SK-N-SH (cell line): ENCODE results near the gene TAF6L. TPM values are rescaled to one million over a fixed set of nuclear protein-coding genes. Genes with fewer than 3 reads are reported as not detected.

ENCODE experiments used
- CTCF ChIA-PET: fragments of 300-600, 350-600 bp; formaldehyde crosslinking; extraction: SDS; loops from one replicate; lab custom pipeline; 2021; lab: Yijun Ruan, JAX
- POLR2A ChIA-PET: fragments of 350-600 bp; sonication (Branson Sonifier 250); formaldehyde crosslinking; extraction: SDS; loops from one replicate; lab custom pipeline; 2020; ENCODE audit warnings: antibody characterized with exemption, inconsistent platforms; lab: Yijun Ruan, JAX
- DNase-seq: peaks from one replicate; pipeline ENCODE4 v3.0.0; 2012
- H2AFZ ChIP-seq: fragments of 200-600 bp; sonication (generic); 2 replicates; pipeline ENCODE4 v1.8.1; 2016; ENCODE audit warnings: antibody characterized with exemption, mild to moderate bottlenecking, low read depth
- H3F3A ChIP-seq: fragments of 200-600 bp; sonication (generic); replicated peaks from 2 replicates; pipeline ENCODE3; 2016; ENCODE audit warnings: antibody characterized with exemption, mild to moderate bottlenecking; ENCODE audit not compliant: insufficient read depth
- H3K27ac ChIP-seq, 2 experiments: fragments of 200-500 bp in 1 of 2; fragments of 200-600 bp in 1 of 2; sonication (Bioruptor generic) in 1 of 2; sonication (generic), shearing (Covaris generic) in 1 of 2; 2 replicates each; pipeline versions ENCODE4 v1.5.1 to v1.6.1; 2014 to 2016; ENCODE audit warnings: low read depth in 2 of 2, inconsistent platforms in 1 of 2, low read length in 1 of 2, mild to moderate bottlenecking in 1 of 2, mixed read lengths in 1 of 2
- H3K27me3 ChIP-seq: fragments of 200-600 bp; sonication (generic), shearing (Covaris generic); 2 replicates; pipeline ENCODE4 v1.6.1; 2016; ENCODE audit warnings: mixed run types; ENCODE audit not compliant: insufficient read depth
- H3K36me3 ChIP-seq, 2 experiments: fragments of 200-500 bp in 1 of 2; fragments of 200-600 bp in 1 of 2; sonication (Bioruptor generic) in 1 of 2; sonication (generic) in 1 of 2; replicated peaks in 1 of 2; 2 replicates each; pipeline versions ENCODE3 to v1.5.1; 2014 to 2016; ENCODE audit warnings: low read length in 1 of 2, mild to moderate bottlenecking in 1 of 2; ENCODE audit not compliant: insufficient read depth in 2 of 2, control insufficient read depth in 1 of 2
- H3K4me1 ChIP-seq, 2 experiments: fragments of 200-500 bp in 1 of 2; fragments of 200-600 bp in 1 of 2; sonication (Bioruptor generic) in 1 of 2; sonication (generic), shearing (Covaris generic) in 1 of 2; 2 replicates each; pipeline versions ENCODE4 v1.5.1 to v1.6.1; 2014 to 2016; ENCODE audit warnings: low read depth in 1 of 2, low read length in 1 of 2, mixed run types in 1 of 2; ENCODE audit not compliant: insufficient read depth in 2 of 2, control insufficient read depth in 1 of 2
- H3K4me2 ChIP-seq: fragments of 200-600 bp; sonication (generic), shearing (Covaris generic); 2 replicates; pipeline ENCODE4 v1.6.1; 2017; ENCODE audit warnings: mixed run types
- H3K4me3 ChIP-seq, 2 experiments: fragments of 200-500 bp in 1 of 2; fragments of 200-600 bp in 1 of 2; sonication (Bioruptor generic) in 1 of 2; sonication (generic), shearing (Covaris generic) in 1 of 2; 2 replicates each; pipeline versions ENCODE4 v1.5.1 to v1.8.1; 2014 to 2016; ENCODE audit warnings: low read depth in 2 of 2, inconsistent platforms in 1 of 2, low read length in 1 of 2, mild to moderate bottlenecking in 1 of 2, mixed read lengths in 1 of 2, moderate library complexity in 1 of 2
- H3K79me2 ChIP-seq: fragments of 200-600 bp; sonication (generic); 2 replicates; pipeline ENCODE4 v1.8.1; 2017; ENCODE audit warnings: mild to moderate bottlenecking; ENCODE audit not compliant: insufficient read depth
- H3K9ac ChIP-seq: fragments of 200-600 bp; sonication (generic); 2 replicates; pipeline ENCODE4 v1.6.1; 2017; ENCODE audit warnings: mixed run types
- H3K9me2 ChIP-seq: fragments of 200-600 bp; sonication (generic); 2 replicates; pipeline ENCODE4 v1.6.1; 2017; ENCODE audit warnings: mixed run types
- H3K9me3 ChIP-seq: fragments of 200-600 bp; sonication (generic); 2 replicates; pipeline ENCODE4 v1.6.1; 2017; ENCODE audit warnings: mixed run types, mild to moderate bottlenecking, moderate library complexity
- H4K20me1 ChIP-seq: fragments of 200-600 bp; sonication (generic); 2 replicates; pipeline ENCODE4 v1.6.1; 2017; ENCODE audit warnings: mild to moderate bottlenecking, mixed run types; ENCODE audit not compliant: insufficient read depth
- CHD2 ChIP-seq: fragments of 150-350 bp; IDR thresholded peaks from 2 replicates; pipeline ENCODE4 v1.6.1; 2018; ENCODE audit warnings: low read length; ENCODE audit not compliant: partially characterized antibody
- CTCF ChIP-seq: fragments of 200-600 bp; sonication (generic); IDR thresholded peaks from 2 replicates; pipeline ENCODE4 v1.6.1; 2017; ENCODE audit warnings: antibody characterized with exemption, mild to moderate bottlenecking, moderate library complexity
- ELF1 ChIP-seq: IDR thresholded peaks from 2 replicates; pipeline ENCODE4 v1.4.0; 2012
- FOSL2 ChIP-seq: IDR thresholded peaks from 2 replicates; pipeline ENCODE4 v1.4.0; 2012; ENCODE audit warnings: low read depth, mild to moderate bottlenecking, moderate library complexity, borderline replicate concordance
- GABPA ChIP-seq: IDR thresholded peaks from 2 replicates; pipeline ENCODE4 v1.4.0; 2012; ENCODE audit warnings: low read depth, mild to moderate bottlenecking
- IRF3 ChIP-seq: fragments of 150-350 bp; IDR thresholded peaks from 2 replicates; pipeline ENCODE4 v1.6.1; 2016; ENCODE audit warnings: mild to moderate bottlenecking, low read depth, low read length
- MAX ChIP-seq: IDR thresholded peaks from 2 replicates; pipeline ENCODE4 v1.4.0; 2012; ENCODE audit warnings: low read depth
- MXI1 ChIP-seq: IDR thresholded peaks from 2 replicates; pipeline ENCODE4 v1.6.1; 2012; ENCODE audit warnings: mild to moderate bottlenecking, low read depth, low read length, improper control_type of control experiment
- NFIC ChIP-seq: IDR thresholded peaks from 2 replicates; pipeline ENCODE4 v1.4.0; 2012; ENCODE audit warnings: borderline replicate concordance
- PBX3 ChIP-seq: IDR thresholded peaks from 2 replicates; pipeline ENCODE4; 2012
- POLR2AphosphoS5 ChIP-seq: IDR thresholded peaks from 2 replicates; pipeline ENCODE4 v1.6.1; 2012; ENCODE audit warnings: low read depth, low read length
- RXRA ChIP-seq: IDR thresholded peaks from 2 replicates; pipeline ENCODE4 v1.4.0; 2012; ENCODE audit warnings: low read depth, mild to moderate bottlenecking, borderline replicate concordance
- SMC3 ChIP-seq: IDR thresholded peaks from 2 replicates; pipeline ENCODE4 v1.6.1; 2012; ENCODE audit warnings: low read depth, low read length, improper control_type of control experiment
- TAF1 ChIP-seq: IDR thresholded peaks from 2 replicates; pipeline ENCODE4 v1.6.1; 2012; ENCODE audit warnings: low read depth, mild to moderate bottlenecking, low read length, moderate library complexity, borderline replicate concordance
- TCF12 ChIP-seq: IDR thresholded peaks from 2 replicates; pipeline ENCODE4 v1.4.0; 2012
- USF2 ChIP-seq: fragments of 150-350 bp; IDR thresholded peaks from 2 replicates; pipeline ENCODE4 v1.6.1; 2017; ENCODE audit warnings: antibody characterized with exemption, low read length, low read depth, borderline replicate concordance
- YY1 ChIP-seq: IDR thresholded peaks from 2 replicates; pipeline ENCODE4 v1.4.0; 2012; ENCODE audit warnings: low read depth, mild to moderate bottlenecking
- ZBTB33 ChIP-seq: IDR thresholded peaks from 2 replicates; pipeline ENCODE4 v1.4.0; 2012; ENCODE audit warnings: low read depth, borderline replicate concordance
- WGBS: methylation state at CpG from one replicate; pipeline ENCODE4 v1.1.6; 2017; ENCODE audit warnings: low lambda C conversion rate; 5-methylcytosine and 5-hydroxymethylcytosine counted together
- polyA plus RNA-seq, 3 experiments: library from polyadenylated mRNA; depleted of rRNA; stranded (reverse); fragments of >200 nt; gene quantifications; 2 replicates each; pipeline ENCODE4 v1.2.3, GENCODE V29; 2012

TAF6L gene
- polyA plus RNA-seq, 1 of the 3 experiments (the other 2 are of a cell fraction), result 33.6 TPM

- peak within 1 kb of the TSS; percentile 87 for H3K4me2 ChIP-seq
- H3K27ac ChIP-seq, result peak within 1 kb of the TSS; percentile 85 to 95
- H3F3A ChIP-seq, result peaks cover 21% of the 10 kb centered on the region
- no peaks in the 10 kb centered on the region for H3K9me3 ChIP-seq
- H3K36me3 ChIP-seq, result peaks cover 0 to 3% of the 10 kb centered on the region in 2 experiments
- H3K4me3 ChIP-seq, result peak within 1 kb of the TSS; percentile 66 to 69
- peak within 1 kb of the TSS; percentile 94 for H2AFZ ChIP-seq
- under 1% methylated on average over 42 of the region's 47 CpGs for whole genome bisulfite sequencing
- CTCF ChIA-PET, result interaction anchor here (0.7 to 3.3 kb wide), 8 partner anchors 10 to 329 kb away, joined by 3 to 18 read pairs (median 4); partner anchors contain the start of gene TAF6L
- H4K20me1 ChIP-seq, result no peaks in the 10 kb centered on the region
- peaks cover 6 to 11% of the 10 kb centered on the region in 2 experiments; a peak in 3 of 4 replicates for H3K4me1 ChIP-seq
- peak; percentile 90 for DNase-seq
- H3K79me2 ChIP-seq, result peaks cover 33% of the 10 kb centered on the region; the same call in 1 of the 2 replicates
- no peak for TF ChIP-seq USF2
- peak; percentile 97 for TF ChIP-seq PBX3
- TF ChIP-seq TCF12, result no peak
- TF ChIP-seq ELF1, result peak; percentile 80
- TF ChIP-seq TAF1, result peak; percentile 78
- peak; percentile 92 for TF ChIP-seq CHD2
- TF ChIP-seq SMC3, result no peak
- TF ChIP-seq ZBTB33, result no peak
- no peak for TF ChIP-seq FOSL2
- TF ChIP-seq MAX, result peak; percentile 65; the same call in 1 of the 2 replicates
- no peak for TF ChIP-seq CTCF
- peak; percentile 68; the same call in 1 of the 2 replicates for TF ChIP-seq YY1
- TF ChIP-seq IRF3, result peak; percentile 78
- TF ChIP-seq MXI1, result no peak; the same call in 1 of the 2 replicates
- no peak for TF ChIP-seq RXRA
- peak; percentile 89 for TF ChIP-seq GABPA
- no peak for TF ChIP-seq NFIC
- peak; percentile 86 for TF ChIP-seq POLR2AphosphoS5
- H3K27me3 ChIP-seq, result no peaks in the 10 kb centered on the region
- H3K9ac ChIP-seq, result peak within 1 kb of the TSS; percentile 83
- POLR2A ChIA-PET, result interaction anchor here (0.7 to 2.3 kb wide), 23 partner anchors 8 to 180 kb away, joined by 3 to 33 read pairs (median 8); partner anchors contain the start of genes BSCL2, C11orf98, CSKMT and EEF1G
- no peaks in the 10 kb centered on the region for H3K9me2 ChIP-seq
Measured at GRCh38 chr11:62753736-62754603, 17.2 kb upstream of the TAF6L start, which contains the start of gene ZBTB3. Gene ZBTB3, minus strand, starts transcription at chr11:62754160. Its CDS starts 496 bp downstream, at chr11:62753664.
